Esophagus muscularis mucosa (tissue), 3 donors: Measurements from ENCODE around the gene DNAH14.
"Not testable (repeated sequence)": the region's sequence is repeated elsewhere in the genome, so short reads cannot be mapped to it uniquely, and the experiment has no call there.

Experiments used
- POLR2AphosphoS5 ChIP-seq, 2 donors: sonication (generic); formaldehyde crosslinking; IDR thresholded peaks; one replicate each; pipeline ENCODE4 v1.6.1; 2017; ENCODE audit warnings: antibody characterized with exemption in 2 of 2
- TF ChIP-seq, protein P1 (sequence below), 3 experiments: fragments of 200-600 bp in 2 of 3; fragments of 450-650 bp in 1 of 3; sonication (generic) in 2 of 3; IDR thresholded peaks; one replicate each; pipeline ENCODE4 v1.5.1; 2017 to 2019; ENCODE audit warnings: antibody characterized with exemption in 3 of 3, mild to moderate bottlenecking in 2 of 3, moderate library complexity in 1 of 3

DNA sequence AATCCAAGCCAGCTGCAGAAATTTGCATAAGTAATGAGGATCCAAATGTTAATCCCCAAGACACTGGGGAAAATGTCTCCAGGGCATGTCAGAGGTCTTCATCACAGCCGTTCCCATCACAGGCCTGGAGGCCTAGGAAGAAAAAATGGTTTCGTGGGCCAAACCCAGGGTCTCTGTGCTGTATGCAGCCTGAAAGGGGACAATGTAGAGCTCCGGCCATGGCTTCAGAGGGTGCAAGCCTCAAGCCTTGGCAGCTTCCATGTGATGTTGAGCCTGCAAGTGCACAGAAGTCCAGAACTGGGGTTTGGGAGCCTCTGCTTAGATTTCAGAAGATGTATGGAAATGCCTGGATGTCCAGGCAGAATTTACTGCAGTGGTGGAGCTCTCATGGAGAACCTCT, 247.9 kb downstream of the DNAH14 start:
- not testable (repeated sequence) for TF ChIP-seq POLR2AphosphoS5 (IDR thresholded peaks at IDR 0.05)
- TF ChIP-seq, protein P1, sequence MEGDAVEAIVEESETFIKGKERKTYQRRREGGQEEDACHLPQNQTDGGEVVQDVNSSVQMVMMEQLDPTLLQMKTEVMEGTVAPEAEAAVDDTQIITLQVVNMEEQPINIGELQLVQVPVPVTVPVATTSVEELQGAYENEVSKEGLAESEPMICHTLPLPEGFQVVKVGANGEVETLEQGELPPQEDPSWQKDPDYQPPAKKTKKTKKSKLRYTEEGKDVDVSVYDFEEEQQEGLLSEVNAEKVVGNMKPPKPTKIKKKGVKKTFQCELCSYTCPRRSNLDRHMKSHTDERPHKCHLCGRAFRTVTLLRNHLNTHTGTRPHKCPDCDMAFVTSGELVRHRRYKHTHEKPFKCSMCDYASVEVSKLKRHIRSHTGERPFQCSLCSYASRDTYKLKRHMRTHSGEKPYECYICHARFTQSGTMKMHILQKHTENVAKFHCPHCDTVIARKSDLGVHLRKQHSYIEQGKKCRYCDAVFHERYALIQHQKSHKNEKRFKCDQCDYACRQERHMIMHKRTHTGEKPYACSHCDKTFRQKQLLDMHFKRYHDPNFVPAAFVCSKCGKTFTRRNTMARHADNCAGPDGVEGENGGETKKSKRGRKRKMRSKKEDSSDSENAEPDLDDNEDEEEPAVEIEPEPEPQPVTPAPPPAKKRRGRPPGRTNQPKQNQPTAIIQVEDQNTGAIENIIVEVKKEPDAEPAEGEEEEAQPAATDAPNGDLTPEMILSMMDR (IDR thresholded peaks at IDR 0.05) = not testable (repeated sequence)
